ENCODE measurements around the gene PLXNA2. TPM values are rescaled to one million over a fixed set of nuclear protein-coding genes. Genes with fewer than 3 reads are reported as not detected.
A peak's percentile ranks its signal among the peaks of the same experiment; 100 is the strongest.

Gene PLXNA2
- total and polyA plus RNA-seq, 7 donors = 2.4 to 16.1 (median 6.4) TPM

- peak overlapping the region in 2 of 4 donors; percentile 8 to 36 for H3K27ac ChIP-seq
- 71 to 83% methylated on average over 4 of the region's 4 CpGs for WGBS, 2 donors
- H3K9me3 ChIP-seq = no peaks in the 10 kb centered on the region
- DNase-seq = no peak
- no peaks in the 10 kb centered on the region for H3K27me3 ChIP-seq
- H3K36me3 ChIP-seq = no peaks in the 10 kb centered on the region
- no peak for TF ChIP-seq POLR2AphosphoS5 (IDR thresholded peaks at IDR 0.05)
- TF ChIP-seq POLR2A (IDR thresholded peaks at IDR 0.05) = no peak
- no peak for TF ChIP-seq EP300 (IDR thresholded peaks at IDR 0.05)
- no peak for TF ChIP-seq CTCF (IDR thresholded peaks at IDR 0.05)
- peaks cover 0 to 67% (median 55%) of the 10 kb centered on the region in 4 donors for H3K4me1 ChIP-seq
- intact Hi-C loops (cut with DNase I) = no loop called here
- no peak overlapping the region for H3K4me3 ChIP-seq
Observed at GRCh38 chr1:208181364-208181763, 62.8 kb downstream of the PLXNA2 start.

GRCh38 chr1:208180421-208180820 lies 63.8 kb downstream of the PLXNA2 start:
- TF ChIP-seq POLR2AphosphoS5 (IDR thresholded peaks at IDR 0.05) (no peak), EP300 (IDR thresholded peaks at IDR 0.05) (no peak), CTCF (IDR thresholded peaks at IDR 0.05) (no peak), POLR2A (IDR thresholded peaks at IDR 0.05) (no peak)
- H3K27me3 ChIP-seq = no peaks in the 10 kb centered on the region
- peak overlapping the region in 1 of 4 donors; percentile 31 for H3K27ac ChIP-seq
- no peak for DNase-seq
- H3K36me3 ChIP-seq = no peaks in the 10 kb centered on the region
- no peaks in the 10 kb centered on the region for H3K9me3 ChIP-seq
- WGBS, 2 donors = 43 to 68% methylated on average over 7 of the region's 7 CpGs
- peaks cover 0 to 63% (median 48%) of the 10 kb centered on the region in 4 donors for H3K4me1 ChIP-seq
- intact Hi-C loops (cut with DNase I) = no loop called here
- no peak overlapping the region for H3K4me3 ChIP-seq

GRCh38 chr1:208179961-208180409 lies 64.2 kb downstream of the PLXNA2 start:
- Histone ChIP-seq H3K36me3 (no peaks in the 10 kb centered on the region), H3K4me1 (peaks cover 0 to 59% (median 44%) of the 10 kb centered on the region in 4 donors), H3K27me3 (no peaks in the 10 kb centered on the region), H3K4me3 (no peak overlapping the region), H3K9me3 (no peaks in the 10 kb centered on the region), H3K27ac (peak overlapping the region in 1 of 4 donors; percentile 31)
- DNase-seq = no peak
- WGBS, 2 donors = 73 to 79% methylated on average over 7 of the region's 7 CpGs
- no peak for TF ChIP-seq CTCF (IDR thresholded peaks at IDR 0.05)
- TF ChIP-seq POLR2AphosphoS5 (IDR thresholded peaks at IDR 0.05) = no peak
- no peak for TF ChIP-seq EP300 (IDR thresholded peaks at IDR 0.05)
- TF ChIP-seq POLR2A (IDR thresholded peaks at IDR 0.05) = no peak
- intact Hi-C loops (cut with DNase I) = no loop called here

GRCh38 chr1:208179263-208179816 lies 64.8 kb downstream of the PLXNA2 start:
- 28 to 68% methylated on average over 6 of the region's 6 CpGs for WGBS, 2 donors
- Histone ChIP-seq H3K4me1 (peaks cover 0 to 57% (median 38%) of the 10 kb centered on the region in 4 donors), H3K36me3 (no peaks in the 10 kb centered on the region), H3K4me3 (no peak overlapping the region), H3K27ac (peak overlapping the region in 1 of 4 donors; percentile 7), H3K27me3 (no peaks in the 10 kb centered on the region), H3K9me3 (no peaks in the 10 kb centered on the region)
- no peak for TF ChIP-seq CTCF (IDR thresholded peaks at IDR 0.05)
- intact Hi-C loops (cut with DNase I) = no loop called here
- no peak for DNase-seq

GRCh38 chr1:208178091-208178529 lies 66.1 kb downstream of the PLXNA2 start:
- H3K4me3 ChIP-seq = no peak overlapping the region
- no peaks in the 10 kb centered on the region for H3K36me3 ChIP-seq
- TF ChIP-seq EP300 (IDR thresholded peaks at IDR 0.05) (no peak), POLR2A (IDR thresholded peaks at IDR 0.05) (no peak), CTCF (IDR thresholded peaks at IDR 0.05) (no peak), POLR2AphosphoS5 (IDR thresholded peaks at IDR 0.05) (no peak)
- no peaks in the 10 kb centered on the region for H3K27me3 ChIP-seq
- intact Hi-C loops (cut with DNase I) = no loop called here
- H3K9me3 ChIP-seq = no peaks in the 10 kb centered on the region
- DNase-seq = no peak
- peaks cover 0 to 48% (median 28%) of the 10 kb centered on the region in 4 donors for H3K4me1 ChIP-seq
- peak overlapping the region in 1 of 4 donors; percentile 7 for H3K27ac ChIP-seq
- WGBS, 2 donors = 26 to 74% methylated on average over 2 of the region's 2 CpGs
